ENCODE results near the gene SNAI3. TPM values are rescaled to one million over a fixed set of nuclear protein-coding genes. Genes with fewer than 3 reads are reported as not detected.

SNAI3 gene
- total RNA-seq, 1 experiment from 2014 or later: not detected

DNA sequence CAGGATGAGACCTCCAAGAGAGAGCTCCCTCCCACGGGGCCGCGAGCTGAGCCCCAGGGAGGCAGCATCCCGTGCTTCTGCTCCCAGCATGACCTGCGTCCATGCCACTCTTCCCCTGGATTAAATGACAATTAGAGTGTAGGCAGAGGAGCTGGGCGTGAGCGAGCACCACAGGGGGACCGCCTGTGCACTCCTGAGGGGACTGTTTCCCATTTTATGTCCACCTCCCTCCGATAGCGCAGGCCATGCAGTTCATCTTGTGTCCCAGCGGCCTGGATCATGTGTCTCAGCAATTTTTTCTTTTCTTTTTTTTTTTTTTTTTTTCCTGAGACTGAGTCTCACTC, 53.7 kb downstream of the SNAI3 start:
- in situ Hi-C loops (cut with HindIII; ENCODE audit: low pct_unique_long_range_greater_than_20kb, low sequenced_read_pairs): no loop called here
- TF ChIP-seq SIN3A (IDR thresholded peaks at IDR 0.05; ENCODE audit: borderline replicate concordance, insufficient read depth, low read depth, low read length) (no peak), TCF7L2 (IDR thresholded peaks at IDR 0.05; ENCODE audit: low read depth, low read length) (no peak), POLR2AphosphoS5 (IDR thresholded peaks at IDR 0.05; ENCODE audit: low read depth, low read length) (no peak)
- TF ChIP-seq, protein P1, sequence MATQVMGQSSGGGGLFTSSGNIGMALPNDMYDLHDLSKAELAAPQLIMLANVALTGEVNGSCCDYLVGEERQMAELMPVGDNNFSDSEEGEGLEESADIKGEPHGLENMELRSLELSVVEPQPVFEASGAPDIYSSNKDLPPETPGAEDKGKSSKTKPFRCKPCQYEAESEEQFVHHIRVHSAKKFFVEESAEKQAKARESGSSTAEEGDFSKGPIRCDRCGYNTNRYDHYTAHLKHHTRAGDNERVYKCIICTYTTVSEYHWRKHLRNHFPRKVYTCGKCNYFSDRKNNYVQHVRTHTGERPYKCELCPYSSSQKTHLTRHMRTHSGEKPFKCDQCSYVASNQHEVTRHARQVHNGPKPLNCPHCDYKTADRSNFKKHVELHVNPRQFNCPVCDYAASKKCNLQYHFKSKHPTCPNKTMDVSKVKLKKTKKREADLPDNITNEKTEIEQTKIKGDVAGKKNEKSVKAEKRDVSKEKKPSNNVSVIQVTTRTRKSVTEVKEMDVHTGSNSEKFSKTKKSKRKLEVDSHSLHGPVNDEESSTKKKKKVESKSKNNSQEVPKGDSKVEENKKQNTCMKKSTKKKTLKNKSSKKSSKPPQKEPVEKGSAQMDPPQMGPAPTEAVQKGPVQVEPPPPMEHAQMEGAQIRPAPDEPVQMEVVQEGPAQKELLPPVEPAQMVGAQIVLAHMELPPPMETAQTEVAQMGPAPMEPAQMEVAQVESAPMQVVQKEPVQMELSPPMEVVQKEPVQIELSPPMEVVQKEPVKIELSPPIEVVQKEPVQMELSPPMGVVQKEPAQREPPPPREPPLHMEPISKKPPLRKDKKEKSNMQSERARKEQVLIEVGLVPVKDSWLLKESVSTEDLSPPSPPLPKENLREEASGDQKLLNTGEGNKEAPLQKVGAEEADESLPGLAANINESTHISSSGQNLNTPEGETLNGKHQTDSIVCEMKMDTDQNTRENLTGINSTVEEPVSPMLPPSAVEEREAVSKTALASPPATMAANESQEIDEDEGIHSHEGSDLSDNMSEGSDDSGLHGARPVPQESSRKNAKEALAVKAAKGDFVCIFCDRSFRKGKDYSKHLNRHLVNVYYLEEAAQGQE (IDR thresholded peaks at IDR 0.05; ENCODE audit: insufficient read depth in 1 of 2, low read depth in 2 of 2, low read length in 1 of 2): no peak
- TF ChIP-seq, protein P2, sequence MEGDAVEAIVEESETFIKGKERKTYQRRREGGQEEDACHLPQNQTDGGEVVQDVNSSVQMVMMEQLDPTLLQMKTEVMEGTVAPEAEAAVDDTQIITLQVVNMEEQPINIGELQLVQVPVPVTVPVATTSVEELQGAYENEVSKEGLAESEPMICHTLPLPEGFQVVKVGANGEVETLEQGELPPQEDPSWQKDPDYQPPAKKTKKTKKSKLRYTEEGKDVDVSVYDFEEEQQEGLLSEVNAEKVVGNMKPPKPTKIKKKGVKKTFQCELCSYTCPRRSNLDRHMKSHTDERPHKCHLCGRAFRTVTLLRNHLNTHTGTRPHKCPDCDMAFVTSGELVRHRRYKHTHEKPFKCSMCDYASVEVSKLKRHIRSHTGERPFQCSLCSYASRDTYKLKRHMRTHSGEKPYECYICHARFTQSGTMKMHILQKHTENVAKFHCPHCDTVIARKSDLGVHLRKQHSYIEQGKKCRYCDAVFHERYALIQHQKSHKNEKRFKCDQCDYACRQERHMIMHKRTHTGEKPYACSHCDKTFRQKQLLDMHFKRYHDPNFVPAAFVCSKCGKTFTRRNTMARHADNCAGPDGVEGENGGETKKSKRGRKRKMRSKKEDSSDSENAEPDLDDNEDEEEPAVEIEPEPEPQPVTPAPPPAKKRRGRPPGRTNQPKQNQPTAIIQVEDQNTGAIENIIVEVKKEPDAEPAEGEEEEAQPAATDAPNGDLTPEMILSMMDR (IDR thresholded peaks at IDR 0.05): no peak
- Histone ChIP-seq H3K4me1 (ENCODE audit: control insufficient read depth, insufficient read depth, low read length) (no peaks in the 10 kb centered on the region), H3K4me3 (ENCODE audit: low read depth in 2 of 2, low read length in 2 of 2) (no peak overlapping the region), H3K27me3 (ENCODE audit: control insufficient read depth, insufficient read depth, low read length) (no peaks in the 10 kb centered on the region), H3K27ac (ENCODE audit: low read length) (no peak overlapping the region), H3K9me3 (ENCODE audit: control insufficient read depth, insufficient read depth, low read depth, low read length) (no peaks in the 10 kb centered on the region), H3K36me3 (ENCODE audit: control insufficient read depth, insufficient read depth, low read length) (no peaks in the 10 kb centered on the region)
- BruUV-seq (replicated peaks): no TSS peak
- POLR2A ChIA-PET: no interaction called here
- CTCF ChIA-PET: no interaction called here
- ATAC-seq: no peak
- intact Hi-C loops (cut with micrococcal nuclease; ENCODE audit: unreplicated experiment): no loop called here
- no peak for DNase-seq (ENCODE audit: low read depth, low spot score)

DNA sequence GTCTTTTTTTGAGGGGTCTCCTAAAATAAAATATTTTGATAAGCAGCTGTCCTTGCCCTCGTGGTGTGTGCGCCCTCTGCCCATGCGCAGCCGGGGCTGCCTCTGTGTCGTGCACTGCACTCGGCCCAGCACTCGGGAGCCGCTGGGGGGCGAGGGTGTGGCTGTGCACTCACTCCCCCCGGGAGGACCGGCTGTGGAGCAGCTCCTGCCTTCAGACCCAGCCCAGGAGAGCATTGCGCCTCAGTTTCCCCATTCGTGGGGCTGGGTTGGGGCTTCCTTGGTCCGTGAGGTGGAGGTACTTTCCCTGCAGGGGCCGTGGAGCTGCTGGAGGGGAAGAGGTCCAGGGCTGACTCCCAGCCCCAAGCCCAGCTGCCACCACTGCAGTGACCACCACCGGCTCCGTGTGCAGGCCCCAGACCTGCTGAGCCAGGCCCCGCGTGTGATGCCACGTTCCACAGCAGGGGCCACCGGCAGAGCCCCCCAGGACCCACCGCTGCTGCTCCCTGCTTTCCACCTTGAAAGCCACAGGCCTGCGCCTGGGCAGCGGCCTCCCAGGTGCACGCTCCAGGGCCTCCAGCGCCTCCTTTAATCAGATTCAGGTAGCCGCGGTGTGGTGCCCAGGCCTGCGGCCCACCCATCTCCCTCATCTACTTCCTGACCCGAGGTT, 54.3 kb downstream of the SNAI3 start:
- POLR2A ChIA-PET: no interaction called here
- Histone ChIP-seq H3K4me1 (ENCODE audit: control insufficient read depth, insufficient read depth, low read length) (no peaks in the 10 kb centered on the region), H3K27ac (ENCODE audit: low read length) (no peak overlapping the region), H3K27me3 (ENCODE audit: control insufficient read depth, insufficient read depth, low read length) (no peaks in the 10 kb centered on the region), H3K4me3 (ENCODE audit: low read depth in 2 of 2, low read length in 2 of 2) (no peak overlapping the region), H3K36me3 (ENCODE audit: control insufficient read depth, insufficient read depth, low read length) (no peaks in the 10 kb centered on the region), H3K9me3 (ENCODE audit: control insufficient read depth, insufficient read depth, low read depth, low read length) (no peaks in the 10 kb centered on the region)
- intact Hi-C loops (cut with micrococcal nuclease; ENCODE audit: unreplicated experiment): no loop called here
- ATAC-seq (no peak), DNase-seq (ENCODE audit: low read depth, low spot score) (no peak)
- in situ Hi-C loops (cut with HindIII; ENCODE audit: low pct_unique_long_range_greater_than_20kb, low sequenced_read_pairs): no loop called here
- CTCF ChIA-PET: no interaction called here
- TF ChIP-seq, protein P2 (IDR thresholded peaks at IDR 0.05): no peak
- no peak for TF ChIP-seq POLR2AphosphoS5 (IDR thresholded peaks at IDR 0.05; ENCODE audit: low read depth, low read length)
- TF ChIP-seq SIN3A (IDR thresholded peaks at IDR 0.05; ENCODE audit: borderline replicate concordance, insufficient read depth, low read depth, low read length): no peak
- no peak for TF ChIP-seq TCF7L2 (IDR thresholded peaks at IDR 0.05; ENCODE audit: low read depth, low read length)
- TF ChIP-seq, protein P1 (IDR thresholded peaks at IDR 0.05; ENCODE audit: insufficient read depth in 1 of 2, low read depth in 2 of 2, low read length in 1 of 2): no peak
- no TSS peak for BruUV-seq (replicated peaks)
